Bronchial epithelial cell (primary cell): Measurements from ENCODE around the gene KCNC4. TPM values are rescaled to one million over a fixed set of nuclear protein-coding genes. Genes with fewer than 3 reads are reported as not detected.

Source experiments
- DNase-seq: peaks from one replicate; pipeline ENCODE4 v3.0.0-alpha.2; 2010; ENCODE audit warnings: low read depth
- FAIRE-seq: peaks from 2 replicates; lab custom pipeline; 2011; peaks lifted over from hg19 to GRCh38; lab: Jason Lieb, UNC
- H3K27me3 ChIP-seq: 2 replicates; pipeline ENCODE4 v1.5.1; 2011; ENCODE audit warnings: low read length; ENCODE audit not compliant: control insufficient read depth, insufficient read depth
- H3K36me3 ChIP-seq: 2 replicates; pipeline ENCODE4 v1.5.1; 2011; ENCODE audit warnings: low read length; ENCODE audit not compliant: control insufficient read depth, insufficient read depth
- H3K4me3 ChIP-seq: 2 replicates; pipeline ENCODE4 v1.5.1; 2011; ENCODE audit warnings: mild to moderate bottlenecking, low read depth, low read length, control low read depth
- CTCF ChIP-seq: IDR thresholded peaks from 2 replicates; pipeline ENCODE4 v1.5.1; 2011; ENCODE audit warnings: mild to moderate bottlenecking, moderate library complexity, low read length, control low read depth, inconsistent platforms; ENCODE audit not compliant: insufficient read depth, severe bottlenecking
- total RNA-seq: library from RNA; depleted of rRNA; stranded (reverse); fragments of >200 nt; gene quantifications from 2 replicates; pipeline ENCODE4 v1.2.1, GENCODE V29; 2014

The KCNC4 gene
- total RNA-seq, 1 donor from 2014 or later: 0.53 TPM

- no peak for DNase-seq
- H3K27me3 ChIP-seq: no peaks in the 10 kb centered on the region
- no peaks in the 10 kb centered on the region for H3K36me3 ChIP-seq
- no peak overlapping the region for H3K4me3 ChIP-seq
- no peak for FAIRE-seq
- no peak for TF ChIP-seq CTCF
These were observed 12.0 kb upstream of the KCNC4 start for GRCh38 chr1:110197905-110198629.

- H3K27me3 ChIP-seq: no peaks in the 10 kb centered on the region
- DNase-seq: no peak
- no peak overlapping the region for H3K4me3 ChIP-seq
- peak; percentile 7 for FAIRE-seq
- no peaks in the 10 kb centered on the region for H3K36me3 ChIP-seq
- no peak for TF ChIP-seq CTCF
These were observed 11.4 kb upstream of the KCNC4 start for GRCh38 chr1:110198746-110199145.

GRCh38 chr1:110200190-110200589, 9.9 kb upstream of the KCNC4 start:
- TF ChIP-seq CTCF: no peak
- DNase-seq: no peak
- Histone ChIP-seq H3K36me3 (no peaks in the 10 kb centered on the region), H3K4me3 (no peak overlapping the region), H3K27me3 (no peaks in the 10 kb centered on the region)
- FAIRE-seq: no peak

- Histone ChIP-seq H3K27me3 (no peaks in the 10 kb centered on the region), H3K4me3 (no peak overlapping the region), H3K36me3 (no peaks in the 10 kb centered on the region)
- TF ChIP-seq CTCF: no peak
- FAIRE-seq: no peak
- DNase-seq: no peak
These were observed 9.4 kb upstream of the KCNC4 start for GRCh38 chr1:110200666-110201065.

GRCh38 chr1:110201157-110201825, 8.8 kb upstream of the KCNC4 start:
- Histone ChIP-seq H3K4me3 (no peak overlapping the region), H3K36me3 (no peaks in the 10 kb centered on the region), H3K27me3 (no peaks in the 10 kb centered on the region)
- FAIRE-seq (no peak), DNase-seq (no peak)
- TF ChIP-seq CTCF: no peak
